Neural crest cell (in vitro differentiated cells): ENCODE results near the gene MAPK12. TPM values are rescaled to one million over a fixed set of nuclear protein-coding genes. Genes with fewer than 3 reads are reported as not detected.

Source experiments
- DNase-seq: peaks from one replicate; pipeline ENCODE4 v3.0.0; 2021; ENCODE audit warnings: low read depth, mixed read lengths, low spot score
- H3K27ac Mint-ChIP-seq: one replicate; pipeline ENCODE4 v1.8.0; 2021; ENCODE audit warnings: mild to moderate bottlenecking, mixed read lengths; ENCODE audit not compliant: unreplicated experiment
- H3K27me3 Mint-ChIP-seq: 2 replicates; pipeline ENCODE4 v1.8.0; 2021; ENCODE audit warnings: low read depth, mild to moderate bottlenecking, mixed read lengths
- H3K36me3 Mint-ChIP-seq: 2 replicates; pipeline ENCODE4 v1.8.0; 2021; ENCODE audit warnings: low read depth, mild to moderate bottlenecking, mixed read lengths
- H3K4me1 Mint-ChIP-seq: 2 replicates; pipeline ENCODE4 v1.8.0; 2021; ENCODE audit warnings: mixed read lengths
- H3K4me3 Mint-ChIP-seq: one replicate; pipeline ENCODE4 v1.8.0; 2021; ENCODE audit warnings: mild to moderate bottlenecking, mixed read lengths
- H3K9me3 Mint-ChIP-seq: 2 replicates; pipeline ENCODE4 v1.8.0; 2021; ENCODE audit warnings: mixed read lengths
- CTCF ChIP-seq: fragments of 200-600 bp; sonication (generic); conservative IDR thresholded peaks from 2 replicates; pipeline ENCODE4 v1.5.0; 2021; ENCODE audit warnings: antibody characterized with exemption, mild to moderate bottlenecking
- total RNA-seq: library from RNA; stranded (reverse); gene quantifications from 2 replicates; pipeline ENCODE4 v1.2.1, GENCODE V29; 2021

Gene MAPK12
- total RNA-seq, 1 donor from 2014 or later = 46.5 TPM

- no peaks in the 10 kb centered on the region for H3K9me3 Mint-ChIP-seq
- no peak for DNase-seq
- TF ChIP-seq CTCF = no peak
- no peaks in the 10 kb centered on the region for H3K4me1 Mint-ChIP-seq
- no peaks in the 10 kb centered on the region for H3K27me3 Mint-ChIP-seq
- H3K4me3 Mint-ChIP-seq = no peak overlapping the region
- no peak overlapping the region for H3K27ac Mint-ChIP-seq
- H3K36me3 Mint-ChIP-seq = peaks cover 7% of the 10 kb centered on the region
Observed at GRCh38 chr22:50222508-50222907, 39.0 kb downstream of the MAPK12 start.

- H3K4me3 Mint-ChIP-seq = no peak overlapping the region
- no peak overlapping the region for H3K27ac Mint-ChIP-seq
- no peaks in the 10 kb centered on the region for H3K9me3 Mint-ChIP-seq
- peaks cover 7% of the 10 kb centered on the region for H3K36me3 Mint-ChIP-seq
- H3K4me1 Mint-ChIP-seq = no peaks in the 10 kb centered on the region
- DNase-seq = no peak
- no peak for TF ChIP-seq CTCF
- no peaks in the 10 kb centered on the region for H3K27me3 Mint-ChIP-seq
Observed at GRCh38 chr22:50221410-50222300, 39.8 kb downstream of the MAPK12 start.

GRCh38 chr22:50220603-50221409, 40.7 kb downstream of the MAPK12 start:
- no peaks in the 10 kb centered on the region for H3K27me3 Mint-ChIP-seq
- no peaks in the 10 kb centered on the region for H3K4me1 Mint-ChIP-seq
- no peak overlapping the region for H3K4me3 Mint-ChIP-seq
- peaks cover 7% of the 10 kb centered on the region for H3K36me3 Mint-ChIP-seq
- no peak for DNase-seq
- no peak overlapping the region for H3K27ac Mint-ChIP-seq
- H3K9me3 Mint-ChIP-seq = no peaks in the 10 kb centered on the region
- TF ChIP-seq CTCF = no peak

GRCh38 chr22:50219800-50220602, 41.5 kb downstream of the MAPK12 start:
- no peaks in the 10 kb centered on the region for H3K27me3 Mint-ChIP-seq
- no peak overlapping the region for H3K27ac Mint-ChIP-seq
- no peaks in the 10 kb centered on the region for H3K9me3 Mint-ChIP-seq
- H3K36me3 Mint-ChIP-seq = peaks cover 7% of the 10 kb centered on the region
- DNase-seq = no peak
- TF ChIP-seq CTCF = no peak
- no peak overlapping the region for H3K4me3 Mint-ChIP-seq
- no peaks in the 10 kb centered on the region for H3K4me1 Mint-ChIP-seq
